Ovary (tissue), 9 donors: ENCODE results near the gene SETD7. TPM values are rescaled to one million over a fixed set of nuclear protein-coding genes. Genes with fewer than 3 reads are reported as not detected.

Experiments used
- DNase-seq, 5 donors: peaks; one replicate each; pipeline ENCODE4 v3.0.0-alpha.2; 2019 to 2020
- H3K27ac ChIP-seq, 2 donors: fragments of 200-600 bp; one replicate each; pipeline versions ENCODE4 v1.5.1 to v1.8.0; 2019 to 2022
- H3K27me3 ChIP-seq: fragments of 200-600 bp; one replicate; pipeline ENCODE4 v1.8.0; 2022
- H3K36me3 ChIP-seq: fragments of 200-600 bp; sonication (generic); one replicate; pipeline ENCODE4 v1.5.1; 2019
- H3K4me1 ChIP-seq: one replicate; pipeline ENCODE4 v1.8.1; 2013; ENCODE audit warnings: mild to moderate bottlenecking, moderate library complexity; ENCODE audit not compliant: insufficient read depth
- H3K4me3 ChIP-seq: fragments of 200-600 bp; sonication (generic); one replicate; pipeline ENCODE4 v1.5.1; 2017
- H3K9me3 ChIP-seq, 2 donors: fragments of 200-600 bp in 1 of 2; sonication (generic) in 1 of 2; one replicate each; pipeline versions ENCODE4 v1.5.1 to v1.8.1; 2013 to 2019; ENCODE audit warnings: mild to moderate bottlenecking in 1 of 2, moderate library complexity in 1 of 2
- EP300 ChIP-seq: sonication (generic); formaldehyde crosslinking; IDR thresholded peaks from one replicate; pipeline ENCODE4 v1.6.1; 2017; ENCODE audit warnings: antibody characterized with exemption
- POLR2A ChIP-seq: fragments of 450-650 bp; IDR thresholded peaks from one replicate; pipeline ENCODE4 v1.6.1; 2017; ENCODE audit warnings: antibody characterized with exemption, mild to moderate bottlenecking, moderate library complexity
- WGBS, 3 donors: extraction: QIAGEN DNeasy Blood & Tissue Kit in 1 of 3; methylation state at CpG; one replicate each; pipeline versions ENCODE4 v1.1.5 to v1.1.7; 2013 to 2017; 5-methylcytosine and 5-hydroxymethylcytosine counted together
- intact Hi-C, 4 donors: fragments of 100-400 bp; cut with DNase I; formaldehyde crosslinking; loops; one replicate each; pipeline versions ENCODE4 v1.11.0 to v1.15.1; 2022 to 2023
- polyA plus RNA-seq, 2 donors: library from polyadenylated mRNA; stranded (reverse); fragments of 200-250 nt in 1 of 2; fragments of 350-450 nt in 1 of 2; fragmentation: Illumina TruSeq in 1 of 2; extraction: RNeasy Lipid Tissue Mini Kit (QIAGEN cat#74804) in 1 of 2; gene quantifications; one replicate each; pipeline ENCODE4 v1.2.3, GENCODE V29; 2013 to 2014
- total RNA-seq, 7 donors: library from RNA; depleted of rRNA in 2 of 7; stranded (reverse); fragments of >200 nt in 2 of 7; fragmentation: NEBNext Ultra II Directional in 3 of 7; extraction: Animal tissue kit (Norgen Biotek cat#: 25700) in 3 of 7; gene quantifications; one replicate each; pipeline versions ENCODE4 v1.1.0 to v1.2.4, GENCODE V29; 2016 to 2023
- TF ChIP-seq, protein P1 (sequence below), 3 donors: fragments of 450-650 bp in 2 of 3; fragments of 200-600 bp in 1 of 3; IDR thresholded peaks; one replicate each; pipeline versions ENCODE4 v1.5.1 to v1.8.0; 2016 to 2022; ENCODE audit warnings: antibody characterized with exemption in 3 of 3, mild to moderate bottlenecking in 1 of 3
- donor health status: DM: no; HTN: no; CAD: no; lungs with moderate emphysema.
- donor health status: DM: no; HTN: no; CAD: no.
- donor health status: Bipolar disorder and iron deficiency.
- donor health status: DM: yes; HTN: yes; CAD: no.
- donor health status: DM: no; HTN: no; CAD: no.
- donor health status: DM: yes; HTN: yes; CAD: no.

SETD7 gene
- total and polyA plus RNA-seq, 9 donors = 14.3 to 52.4 (median 32.8) TPM

DNA sequence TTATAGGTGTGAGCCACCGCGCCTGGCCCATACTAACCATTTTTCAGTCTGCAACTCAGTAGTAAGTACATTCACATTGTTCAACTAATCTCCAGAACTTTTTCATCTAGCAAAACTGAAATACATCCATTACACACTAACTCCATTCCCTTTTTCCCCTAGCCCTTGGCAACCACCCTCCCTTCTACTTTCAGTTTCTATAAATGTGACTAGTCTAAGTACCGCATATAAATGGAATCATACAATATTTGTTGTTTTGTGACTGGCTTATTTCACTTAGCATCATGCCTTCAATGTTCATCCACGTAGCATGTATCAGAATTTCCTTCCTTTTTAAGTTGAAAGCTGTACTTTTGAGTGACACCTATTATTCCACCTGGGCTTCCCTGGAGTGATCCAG is 44.6 kb upstream of the SETD7 start:
- intact Hi-C loops = no loop called here
- H3K27me3 ChIP-seq = no peaks in the 10 kb centered on the region
- 84 to 94% (median 88%) methylated on average over 4 of the region's 4 CpGs for WGBS, 3 donors
- no peaks in the 10 kb centered on the region for H3K4me1 ChIP-seq
- H3K9me3 ChIP-seq = no peaks in the 10 kb centered on the region
- no peak overlapping the region for H3K4me3 ChIP-seq
- no peak overlapping the region for H3K27ac ChIP-seq
- DNase-seq = no peak
- H3K36me3 ChIP-seq = no peaks in the 10 kb centered on the region
- TF ChIP-seq, protein P1, sequence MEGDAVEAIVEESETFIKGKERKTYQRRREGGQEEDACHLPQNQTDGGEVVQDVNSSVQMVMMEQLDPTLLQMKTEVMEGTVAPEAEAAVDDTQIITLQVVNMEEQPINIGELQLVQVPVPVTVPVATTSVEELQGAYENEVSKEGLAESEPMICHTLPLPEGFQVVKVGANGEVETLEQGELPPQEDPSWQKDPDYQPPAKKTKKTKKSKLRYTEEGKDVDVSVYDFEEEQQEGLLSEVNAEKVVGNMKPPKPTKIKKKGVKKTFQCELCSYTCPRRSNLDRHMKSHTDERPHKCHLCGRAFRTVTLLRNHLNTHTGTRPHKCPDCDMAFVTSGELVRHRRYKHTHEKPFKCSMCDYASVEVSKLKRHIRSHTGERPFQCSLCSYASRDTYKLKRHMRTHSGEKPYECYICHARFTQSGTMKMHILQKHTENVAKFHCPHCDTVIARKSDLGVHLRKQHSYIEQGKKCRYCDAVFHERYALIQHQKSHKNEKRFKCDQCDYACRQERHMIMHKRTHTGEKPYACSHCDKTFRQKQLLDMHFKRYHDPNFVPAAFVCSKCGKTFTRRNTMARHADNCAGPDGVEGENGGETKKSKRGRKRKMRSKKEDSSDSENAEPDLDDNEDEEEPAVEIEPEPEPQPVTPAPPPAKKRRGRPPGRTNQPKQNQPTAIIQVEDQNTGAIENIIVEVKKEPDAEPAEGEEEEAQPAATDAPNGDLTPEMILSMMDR (IDR thresholded peaks at IDR 0.05) = no peak
- TF ChIP-seq POLR2A (no peak), EP300 (no peak)

DNA sequence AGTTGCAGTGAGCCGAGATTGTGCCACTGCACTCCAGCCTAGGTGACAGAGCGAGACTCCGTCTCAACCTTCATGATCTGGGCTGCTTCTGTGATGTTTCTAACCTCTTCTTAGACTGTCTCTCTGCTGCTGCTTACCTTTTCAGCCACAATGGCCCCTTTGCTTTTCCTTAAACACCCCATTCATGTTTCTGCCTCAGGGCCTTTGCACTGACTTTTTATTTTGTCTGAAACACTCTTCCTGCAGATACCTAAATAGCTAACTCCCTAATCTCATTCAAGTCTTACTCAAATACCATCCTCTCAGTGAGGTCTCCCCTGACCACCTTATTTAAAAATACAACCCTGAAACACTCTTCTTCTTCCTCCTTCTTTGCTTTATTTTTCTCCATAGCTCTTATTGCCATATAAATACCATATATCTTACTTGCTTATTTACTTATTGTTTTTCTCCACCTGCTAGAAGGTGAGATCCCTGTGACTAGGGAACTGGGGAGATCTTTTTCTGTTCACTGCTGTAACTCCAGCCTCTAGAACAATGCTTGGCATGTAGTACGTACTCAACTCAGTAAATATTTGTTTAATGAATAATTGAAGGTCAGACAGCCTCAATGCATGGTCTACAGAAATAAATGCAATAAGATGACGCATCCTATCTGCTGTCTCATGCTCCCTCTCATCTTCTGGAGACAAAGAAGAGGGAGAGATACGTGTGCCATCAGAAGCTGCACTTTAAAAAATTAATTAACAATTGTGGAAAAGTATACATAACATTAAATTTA is 43.8 kb upstream of the SETD7 start:
- Histone ChIP-seq H3K4me3 (no peak overlapping the region), H3K27me3 (no peaks in the 10 kb centered on the region), H3K36me3 (no peaks in the 10 kb centered on the region), H3K27ac (no peak overlapping the region), H3K9me3 (no peaks in the 10 kb centered on the region), H3K4me1 (no peaks in the 10 kb centered on the region)
- intact Hi-C loops = loop anchor here in 1 of 4 donors (10.0 kb wide), 1 partner anchor 45 kb away; no protein-coding TSS in a partner anchor
- DNase-seq = no peak
- 86 to 93% (median 91%) methylated on average over 6 of the region's 6 CpGs for WGBS, 3 donors
- no peak for TF ChIP-seq EP300
- TF ChIP-seq, protein P1 (IDR thresholded peaks at IDR 0.05) = no peak
- no peak for TF ChIP-seq POLR2A

DNA sequence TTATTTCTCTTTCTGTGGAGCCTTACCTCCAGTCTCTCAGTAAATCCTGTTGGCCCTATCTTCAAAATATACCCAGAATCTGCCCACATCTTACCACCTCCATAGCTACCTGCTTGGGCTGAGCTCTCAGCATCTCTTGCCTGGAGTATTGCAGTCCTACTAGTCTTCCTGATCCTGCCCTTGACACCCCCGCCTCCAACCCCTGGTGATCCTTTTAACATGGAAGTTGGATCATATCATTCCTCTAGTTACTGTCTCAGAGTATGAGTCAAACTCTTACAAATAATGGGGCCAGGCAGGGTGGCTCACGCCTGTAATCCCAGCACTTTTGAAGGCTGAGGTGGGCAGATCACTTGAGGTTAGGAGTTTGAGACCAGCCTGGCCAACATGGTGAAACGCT is 43.1 kb upstream of the SETD7 start:
- 90 to 98% (median 95%) methylated on average over 3 of the region's 3 CpGs for WGBS, 3 donors
- intact Hi-C loops = loop anchor here in 1 of 4 donors (10.0 kb wide), 1 partner anchor 46 kb away; no protein-coding TSS in a partner anchor
- Histone ChIP-seq H3K9me3 (no peaks in the 10 kb centered on the region), H3K4me3 (no peak overlapping the region), H3K36me3 (no peaks in the 10 kb centered on the region), H3K27ac (no peak overlapping the region), H3K4me1 (no peaks in the 10 kb centered on the region), H3K27me3 (no peaks in the 10 kb centered on the region)
- no peak for DNase-seq
- TF ChIP-seq POLR2A = no peak
- TF ChIP-seq, protein P1 (IDR thresholded peaks at IDR 0.05) = no peak
- TF ChIP-seq EP300 = no peak

DNA sequence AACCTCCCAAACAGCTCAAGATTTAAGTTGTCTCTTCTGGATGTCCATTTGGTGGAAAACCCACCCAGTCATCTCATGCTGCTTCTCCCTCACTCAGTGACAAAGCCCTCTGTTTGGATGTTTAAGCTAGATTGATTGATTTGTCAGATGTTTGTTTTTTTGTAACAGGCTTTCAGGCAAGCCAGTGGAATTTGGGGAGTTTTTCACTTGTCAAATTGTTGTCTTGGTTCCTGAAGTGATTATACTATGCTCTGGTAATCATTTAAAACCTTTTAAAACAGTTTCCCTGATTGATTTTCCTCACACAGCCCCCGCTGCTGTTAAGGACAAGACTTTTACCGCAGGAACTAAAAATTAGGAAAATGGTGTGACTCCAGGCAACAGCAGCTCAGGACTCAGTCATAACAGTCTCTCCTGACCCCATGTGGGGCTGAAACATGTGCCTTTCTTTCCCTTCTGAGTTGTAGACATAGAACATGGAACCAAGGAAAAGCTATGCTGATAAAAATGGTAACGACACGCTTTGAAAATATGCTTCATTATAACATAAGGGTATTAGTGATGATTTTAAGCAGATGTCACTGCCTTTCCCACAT is 40.8 kb upstream of the SETD7 start:
- no peak for TF ChIP-seq EP300
- TF ChIP-seq, protein P1 (IDR thresholded peaks at IDR 0.05) = no peak
- Histone ChIP-seq H3K27me3 (no peaks in the 10 kb centered on the region), H3K27ac (no peak overlapping the region), H3K9me3 (no peaks in the 10 kb centered on the region), H3K4me1 (peaks cover 6% of the 10 kb centered on the region), H3K36me3 (no peaks in the 10 kb centered on the region), H3K4me3 (no peak overlapping the region)
- intact Hi-C loops = loop anchor here in 1 of 4 donors (10.0 kb wide), 1 partner anchor 48 kb away; no protein-coding TSS in a partner anchor
- no peak for DNase-seq
- 54 to 70% (median 56%) methylated on average over 4 of the region's 4 CpGs for WGBS, 3 donors
